Left lung (tissue), 10 donors: ENCODE results near the gene SLC22A12. TPM values are rescaled to one million over a fixed set of nuclear protein-coding genes. Genes with fewer than 3 reads are reported as not detected.

Experiments
- ATAC-seq: fragments of 200-7000 bp; cut with Tn5 transposase; one replicate; pipeline ENCODE4 v1.9.1; 2020; ENCODE audit warnings: moderate library complexity
- DNase-seq, 4 donors: peaks; one replicate each; pipeline ENCODE4 v3.0.0-alpha.2; 2013 to 2020
- H3K27ac ChIP-seq, 2 donors: fragments of 200-600 bp; sonication (generic) in 1 of 2; one replicate each; pipeline versions ENCODE4 v1.5.0 to v1.8.0; 2020 to 2021
- H3K27me3 ChIP-seq, 2 donors: fragments of 200-600 bp; sonication (generic) in 1 of 2; one replicate each; pipeline versions ENCODE4 v1.5.0 to v1.8.0; 2020 to 2021
- H3K36me3 ChIP-seq, 2 donors: fragments of 200-600 bp; sonication (generic) in 1 of 2; one replicate each; pipeline versions ENCODE4 v1.5.0 to v1.8.0; 2020 to 2021
- H3K4me1 ChIP-seq, 2 donors: fragments of 200-600 bp; one replicate each; pipeline ENCODE4 v1.8.0; 2021
- H3K4me3 ChIP-seq, 2 donors: fragments of 200-600 bp; sonication (generic) in 1 of 2; one replicate each; pipeline versions ENCODE4 v1.5.0 to v1.8.0; 2020 to 2021; ENCODE audit warnings: mild to moderate bottlenecking in 1 of 2
- H3K9me3 ChIP-seq, 2 donors: fragments of 200-600 bp; sonication (generic) in 1 of 2; one replicate each; pipeline versions ENCODE4 v1.5.0 to v1.8.0; 2020 to 2021
- CTCF ChIP-seq, 2 donors: fragments of 200-600 bp; sonication (generic) in 1 of 2; IDR thresholded peaks; one replicate each; pipeline versions ENCODE4 v1.5.0 to v1.8.0; 2021; ENCODE audit warnings: antibody characterized with exemption in 2 of 2
- intact Hi-C, 2 donors: fragments of 100-400 bp; cut with DNase I; formaldehyde crosslinking; loops; one replicate each; pipeline versions ENCODE4 v1.11.2 to v1.14.2; 2022
- polyA plus RNA-seq, 6 donors: library from polyadenylated mRNA; unstranded; fragments of 120-200 nt; gene quantifications; one replicate each; pipeline ENCODE4 v1.2.1, GENCODE V29; 2013; ENCODE audit not compliant: insufficient read length in 6 of 6
- total RNA-seq, 2 donors: library from RNA; stranded (reverse); fragmentation: NEBNext Ultra II Directional; extraction: Animal tissue kit (Norgen Biotek cat#: 25700); gene quantifications; one replicate each; pipeline ENCODE4 v1.2.1, GENCODE V29; 2021
- donor health status: DM: no; HTN: yes; CAD: no.
- donor health status: DM: no; HTN: no; CAD: no.

SLC22A12 gene
- total and polyA plus RNA-seq, 8 donors = not detected

DNA sequence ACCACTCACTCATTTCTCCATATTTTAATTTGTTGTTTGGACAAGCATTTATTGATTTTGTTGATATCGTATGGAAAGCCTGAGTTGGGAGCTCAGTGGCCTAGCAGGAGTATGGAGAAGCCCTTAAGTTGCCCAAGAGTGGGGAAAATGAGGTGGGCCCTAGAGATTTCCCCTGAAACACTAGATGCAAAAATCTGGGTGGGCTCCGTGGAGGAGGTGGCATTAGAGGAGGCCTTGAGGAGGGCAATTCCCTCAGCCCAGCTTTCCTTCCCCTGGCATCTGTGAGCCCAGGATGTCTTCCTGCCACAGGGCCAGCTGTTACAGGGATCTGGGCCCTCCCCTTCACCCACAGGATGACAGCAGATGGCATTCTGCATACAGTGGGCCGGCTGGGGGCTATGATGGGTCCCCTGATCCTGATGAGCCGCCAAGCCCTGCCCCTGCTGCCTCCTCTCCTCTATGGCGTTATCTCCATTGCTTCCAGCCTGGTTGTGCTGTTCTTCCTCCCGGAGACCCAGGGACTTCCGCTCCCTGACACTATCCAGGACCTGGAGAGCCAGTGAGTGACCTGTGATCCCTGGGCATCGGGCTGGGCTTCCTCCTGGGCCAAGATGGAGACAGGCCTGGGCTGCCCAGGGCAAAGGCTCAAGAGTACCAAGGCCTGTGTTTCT lies 21.6 kb upstream of the SLC22A12 start:
- TF ChIP-seq CTCF (IDR thresholded peaks at IDR 0.05) = no peak
- intact Hi-C loops = no loop called here
- Histone ChIP-seq H3K4me1 (no peaks in the 10 kb centered on the region), H3K36me3 (no peaks in the 10 kb centered on the region), H3K27ac (no peak overlapping the region), H3K4me3 (no peak overlapping the region), H3K27me3 (peaks cover 0 to 5% of the 10 kb centered on the region in 2 donors), H3K9me3 (no peaks in the 10 kb centered on the region)
- DNase-seq = peak in 1 of 4 donors; percentile 19
- ATAC-seq = no peak

DNA sequence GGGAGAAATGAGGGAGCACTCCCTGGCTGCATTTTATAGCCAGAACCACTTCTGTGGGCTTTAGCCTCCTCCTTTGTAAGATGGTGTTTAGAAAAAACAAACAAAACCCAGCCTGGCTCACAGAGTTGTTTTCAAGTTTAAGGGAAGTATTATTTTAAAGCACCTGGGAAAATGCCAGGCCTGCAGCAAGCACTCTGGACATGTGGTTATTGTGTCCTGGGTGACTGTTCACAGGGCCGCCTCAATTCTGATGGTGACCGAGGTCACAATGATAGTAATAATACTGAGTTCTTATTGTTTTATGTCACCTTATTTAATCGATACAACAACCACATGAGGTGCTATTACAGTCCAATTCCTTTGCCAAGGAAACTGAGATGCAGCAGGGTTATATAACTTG lies 20.7 kb upstream of the SLC22A12 start:
- no peaks in the 10 kb centered on the region for H3K9me3 ChIP-seq
- H3K4me3 ChIP-seq = no peak overlapping the region
- no peaks in the 10 kb centered on the region for H3K4me1 ChIP-seq
- ATAC-seq (no peak), DNase-seq (no peak)
- no peak for TF ChIP-seq CTCF (IDR thresholded peaks at IDR 0.05)
- no peak overlapping the region for H3K27ac ChIP-seq
- H3K27me3 ChIP-seq = peaks cover 0 to 5% of the 10 kb centered on the region in 2 donors
- intact Hi-C loops = no loop called here
- no peaks in the 10 kb centered on the region for H3K36me3 ChIP-seq

DNA sequence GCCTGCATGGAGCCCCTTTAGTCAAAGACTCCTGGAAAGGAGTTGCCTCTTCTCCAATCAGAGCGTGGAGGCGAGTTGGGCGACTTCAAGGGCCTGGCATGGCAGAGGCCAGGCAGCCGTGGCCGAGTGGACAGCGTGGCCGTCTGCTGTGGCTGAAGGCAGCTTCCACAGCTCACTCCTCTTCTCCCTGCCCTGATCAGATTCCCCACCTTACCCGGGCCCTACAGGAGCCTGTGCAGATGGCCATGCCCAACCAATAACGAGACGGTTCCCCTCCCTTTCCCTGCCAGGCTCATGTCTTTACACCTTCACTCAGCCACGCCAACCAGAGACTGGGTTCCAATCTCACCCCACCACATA lies 20.0 kb upstream of the SLC22A12 start:
- intact Hi-C loops = no loop called here
- Histone ChIP-seq H3K4me1 (no peaks in the 10 kb centered on the region), H3K9me3 (no peaks in the 10 kb centered on the region), H3K27ac (no peak overlapping the region), H3K4me3 (no peak overlapping the region), H3K36me3 (no peaks in the 10 kb centered on the region), H3K27me3 (peaks cover 0 to 5% of the 10 kb centered on the region in 2 donors)
- DNase-seq (no peak), ATAC-seq (no peak)
- no peak for TF ChIP-seq CTCF (IDR thresholded peaks at IDR 0.05)

DNA sequence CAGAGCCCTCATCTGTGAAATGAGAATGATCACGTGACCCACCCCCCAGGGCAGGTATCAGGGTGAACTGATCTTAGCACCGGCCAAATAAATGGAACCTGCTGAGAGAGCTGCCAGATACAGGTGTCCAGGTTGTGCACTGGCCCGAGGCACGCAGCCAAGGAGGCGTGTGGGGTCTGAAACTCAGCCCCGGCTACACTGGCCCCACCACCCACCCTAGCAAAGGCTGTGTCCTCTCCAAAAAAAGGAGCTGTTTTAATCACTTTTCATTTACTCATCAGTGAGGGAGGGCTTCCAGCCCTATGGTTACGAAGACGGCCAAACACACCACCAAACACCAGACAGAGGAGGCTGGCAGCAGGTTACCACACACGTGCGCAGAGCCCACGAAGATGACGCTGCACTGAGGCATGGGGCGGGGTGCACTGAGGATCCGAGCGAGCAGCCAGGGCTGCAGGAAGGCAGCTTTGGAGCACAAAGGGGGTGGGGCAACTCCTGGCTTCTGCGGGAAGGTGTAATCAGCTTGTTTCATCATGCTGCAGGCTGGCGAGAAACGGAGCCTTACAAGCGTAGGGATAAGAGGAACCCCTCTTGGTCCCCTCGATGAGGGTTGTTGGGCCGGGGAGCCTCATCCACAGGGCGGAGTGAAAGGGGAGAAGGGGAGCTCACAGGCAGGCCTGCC lies 19.5 kb upstream of the SLC22A12 start:
- peaks cover 0 to 5% of the 10 kb centered on the region in 2 donors for H3K27me3 ChIP-seq
- no peak overlapping the region for H3K4me3 ChIP-seq
- H3K9me3 ChIP-seq = no peaks in the 10 kb centered on the region
- ATAC-seq (peak; percentile 51), DNase-seq (no peak)
- H3K27ac ChIP-seq = no peak overlapping the region
- H3K4me1 ChIP-seq = no peaks in the 10 kb centered on the region
- intact Hi-C loops = no loop called here
- TF ChIP-seq CTCF (IDR thresholded peaks at IDR 0.05) = no peak
- H3K36me3 ChIP-seq = no peaks in the 10 kb centered on the region

DNA sequence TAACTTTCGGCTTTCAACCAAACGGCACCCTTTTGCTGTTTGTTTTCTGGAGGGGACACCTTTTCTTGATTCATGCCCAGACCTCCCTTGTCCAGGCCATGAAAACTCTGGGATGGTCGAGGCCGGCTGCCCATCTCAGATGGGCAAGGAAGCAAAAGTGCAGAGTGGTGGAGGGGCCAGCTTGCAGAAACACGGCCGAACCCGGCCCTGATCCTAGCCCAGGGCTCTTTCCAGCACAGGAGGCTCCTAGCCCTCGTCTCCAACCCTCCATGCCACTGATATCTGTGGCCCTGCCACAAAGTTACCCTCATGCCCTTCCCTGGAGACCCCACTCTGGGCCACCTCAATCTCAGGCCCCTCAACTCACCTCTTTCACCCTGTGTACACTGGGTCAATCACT lies 18.9 kb upstream of the SLC22A12 start:
- intact Hi-C loops = no loop called here
- Histone ChIP-seq H3K27me3 (peaks cover 0 to 5% of the 10 kb centered on the region in 2 donors), H3K27ac (no peak overlapping the region), H3K4me3 (no peak overlapping the region), H3K9me3 (no peaks in the 10 kb centered on the region), H3K36me3 (no peaks in the 10 kb centered on the region), H3K4me1 (no peaks in the 10 kb centered on the region)
- ATAC-seq = no peak
- TF ChIP-seq CTCF (IDR thresholded peaks at IDR 0.05) = no peak
- DNase-seq = no peak
